Right cardiac atrium (tissue), 5 donors: Measurements from ENCODE around the gene SEC16A. TPM values are rescaled to one million over a fixed set of nuclear protein-coding genes. Genes with fewer than 3 reads are reported as not detected.
"Not testable (repeated sequence)": the region's sequence is repeated elsewhere in the genome, so short reads cannot be mapped to it uniquely, and the experiment has no call there.

Experiments used
- ATAC-seq, 2 donors: fragments of 200-7000 bp; cut with Tn5 transposase; one replicate each; pipeline versions ENCODE4 v1.8.0 to v1.9.1; 2020; ENCODE audit warnings: moderate library complexity in 2 of 2, mild to moderate bottlenecking in 1 of 2
- DNase-seq, 3 donors: peaks; one replicate each; pipeline ENCODE4 v3.0.0-alpha.2; 2020
- H3K27ac ChIP-seq: one replicate; pipeline ENCODE4 v1.5.1; 2013; ENCODE audit warnings: mild to moderate bottlenecking, low read length, control low read depth, moderate library complexity
- H3K27me3 ChIP-seq: one replicate; pipeline ENCODE4 v1.6.1; 2013; ENCODE audit not compliant: control insufficient read depth, insufficient read depth
- H3K4me1 ChIP-seq: one replicate; pipeline ENCODE4 v1.6.1; 2013; ENCODE audit warnings: low read length; ENCODE audit not compliant: control insufficient read depth, insufficient read depth
- H3K4me3 ChIP-seq: one replicate; pipeline ENCODE4 v1.5.1; 2013; ENCODE audit warnings: low read length, control low read depth
- H3K9me3 ChIP-seq: one replicate; pipeline ENCODE4 v1.6.1; 2013; ENCODE audit warnings: low read length; ENCODE audit not compliant: control insufficient read depth
- WGBS: extraction: QIAGEN DNeasy Blood & Tissue Kit; methylation state at CpG from one replicate; pipeline ENCODE4 v1.1.7; 2013; 5-methylcytosine and 5-hydroxymethylcytosine counted together
- intact Hi-C, 4 donors: fragments of 100-400 bp; cut with DNase I; formaldehyde crosslinking; loops; one replicate each; pipeline versions ENCODE4 v1.11.0 to v1.14.0; 2022 to 2023
- polyA plus RNA-seq: library from polyadenylated mRNA; stranded (reverse); fragments of 200-250 nt; gene quantifications from one replicate; pipeline ENCODE4 v1.2.3, GENCODE V29; 2013
- total RNA-seq, 4 donors: library from RNA; stranded (reverse); fragmentation: NEBNext Ultra II Directional; extraction: Animal tissue kit (Norgen Biotek cat#: 25700); gene quantifications; one replicate each; pipeline ENCODE4 v1.2.1, GENCODE V29; 2021
- donor health status: healthy with polysubstance abuse.
- donor health status: DM: no; HTN: yes; CAD: no.
- donor health status: DM: no; HTN: no; CAD: no.
- donor health status: DM: no; HTN: yes; CAD: no; lungs with severe emphysema.
- donor health status: DM: yes; HTN: yes; CAD: no.

SEC16A gene
- total and polyA plus RNA-seq, 5 donors = 23.1 to 35.3 (median 26.4) TPM

GRCh38 chr9:136410500-136411287 lies 72.1 kb downstream of the SEC16A start, which contains the start of the genes ENTR1 and PMPCA:
TSS of gene ENTR1 (minus strand) at chr9:136410614. CDS start at chr9:136410397, 217 bp downstream.
TSS of gene PMPCA (plus strand) at chr9:136410658. CDS start at chr9:136410669, 11 bp downstream.
- DNase-seq (peak; percentile 92 to 98 (median 97)), ATAC-seq (peak; percentile 89 to 91)
- Histone ChIP-seq H3K4me1 (no peaks in the 10 kb centered on the region), H3K4me3 (peak within 1 kb of the TSS; percentile 75), H3K9me3 (no peaks in the 10 kb centered on the region), H3K27me3 (no peaks in the 10 kb centered on the region), H3K27ac (peak within 1 kb of the TSS; percentile 76)
- WGBS = under 1% methylated on average over 83 of the region's 83 CpGs
- intact Hi-C loops = no loop called here

- H3K4me1 ChIP-seq = no peaks in the 10 kb centered on the region
- no peaks in the 10 kb centered on the region for H3K9me3 ChIP-seq
- intact Hi-C loops = no loop called here
- H3K27ac ChIP-seq = no peak overlapping the region
- H3K4me3 ChIP-seq = peak overlapping the region; percentile 75
- no peaks in the 10 kb centered on the region for H3K27me3 ChIP-seq
- WGBS = 9% methylated on average over 71 of the region's 71 CpGs
- ATAC-seq (peak; percentile 8 to 39), DNase-seq (peak in 2 of 3 donors; percentile 43 to 72)
Measured at GRCh38 chr9:136409557-136410455, 73.0 kb downstream of the SEC16A start.

- H3K4me1 ChIP-seq = no peaks in the 10 kb centered on the region
- no peaks in the 10 kb centered on the region for H3K27me3 ChIP-seq
- ATAC-seq (no peak), DNase-seq (peak in 1 of 3 donors; percentile 18)
- intact Hi-C loops = no loop called here
- H3K27ac ChIP-seq = no peak overlapping the region
- 89% methylated on average over 7 of the region's 7 CpGs for WGBS
- H3K9me3 ChIP-seq = no peaks in the 10 kb centered on the region
- no peak overlapping the region for H3K4me3 ChIP-seq
Measured at GRCh38 chr9:136407911-136408310, 74.9 kb downstream of the SEC16A start.

GRCh38 chr9:136407061-136407460 lies 75.8 kb downstream of the SEC16A start:
- ATAC-seq, H3K4me3 ChIP-seq, H3K4me1 ChIP-seq, H3K27ac ChIP-seq, intact Hi-C loops, H3K9me3 ChIP-seq, H3K27me3 ChIP-seq: not testable (repeated sequence)
- peak in 1 of 3 donors; percentile 33 for DNase-seq
- WGBS = 92% methylated on average over 28 of the region's 28 CpGs

GRCh38 chr9:136405904-136406303 lies 76.9 kb downstream of the SEC16A start:
- intact Hi-C loops, H3K27ac ChIP-seq, ATAC-seq, H3K9me3 ChIP-seq, H3K4me1 ChIP-seq, H3K4me3 ChIP-seq, H3K27me3 ChIP-seq: not testable (repeated sequence)
- peak in 1 of 3 donors; percentile 15 for DNase-seq
- 92% methylated on average over 10 of the region's 10 CpGs for WGBS

- H3K27me3 ChIP-seq = no peaks in the 10 kb centered on the region
- no peak overlapping the region for H3K27ac ChIP-seq
- no peaks in the 10 kb centered on the region for H3K9me3 ChIP-seq
- intact Hi-C loops = no loop called here
- no peak overlapping the region for H3K4me3 ChIP-seq
- ATAC-seq = no peak
- DNase-seq = no peak
- 88% methylated on average over 7 of the region's 7 CpGs for WGBS
- H3K4me1 ChIP-seq = no peaks in the 10 kb centered on the region
Measured at GRCh38 chr9:136405481-136405880, 77.4 kb downstream of the SEC16A start.

- Histone ChIP-seq H3K27me3 (no peaks in the 10 kb centered on the region), H3K4me1 (no peaks in the 10 kb centered on the region), H3K27ac (no peak overlapping the region), H3K4me3 (no peak overlapping the region), H3K9me3 (no peaks in the 10 kb centered on the region)
- intact Hi-C loops = loop anchor here in 2 of 4 donors (5.0 kb wide), 1 partner anchor 92 kb away; no protein-coding TSS in a partner anchor
- ATAC-seq (no peak), DNase-seq (peak in 1 of 3 donors; percentile 44)
- 90% methylated on average over 14 of the region's 14 CpGs for WGBS
Measured at GRCh38 chr9:136404801-136405136, 78.1 kb downstream of the SEC16A start.

GRCh38 chr9:136403915-136404800 lies 78.7 kb downstream of the SEC16A start:
- ATAC-seq (no peak), DNase-seq (peak in 1 of 3 donors; percentile 36)
- intact Hi-C loops = loop anchor here in 2 of 4 donors (5.0 kb wide), 1 partner anchor 92 kb away; no protein-coding TSS in a partner anchor
- Histone ChIP-seq H3K27me3 (no peaks in the 10 kb centered on the region), H3K4me1 (no peaks in the 10 kb centered on the region), H3K27ac (no peak overlapping the region), H3K4me3 (no peak overlapping the region), H3K9me3 (no peaks in the 10 kb centered on the region)
- 87% methylated on average over 32 of the region's 32 CpGs for WGBS

- Histone ChIP-seq H3K9me3 (no peaks in the 10 kb centered on the region), H3K27ac (no peak overlapping the region), H3K4me3 (no peak overlapping the region), H3K27me3 (no peaks in the 10 kb centered on the region), H3K4me1 (no peaks in the 10 kb centered on the region)
- DNase-seq (peak in 2 of 3 donors; percentile 18 to 50), ATAC-seq (no peak)
- intact Hi-C loops = loop anchor here in 2 of 4 donors (5.0 kb wide), 1 partner anchor 91 kb away; no protein-coding TSS in a partner anchor
- 91% methylated on average over 5 of the region's 5 CpGs for WGBS
Measured at GRCh38 chr9:136403538-136403914, 79.3 kb downstream of the SEC16A start.

- DNase-seq = peak in 1 of 3 donors; percentile 29
- Histone ChIP-seq H3K4me3 (no peak overlapping the region), H3K27me3 (no peaks in the 10 kb centered on the region), H3K4me1 (no peaks in the 10 kb centered on the region), H3K27ac (no peak overlapping the region), H3K9me3 (no peaks in the 10 kb centered on the region)
- no peak for ATAC-seq
- intact Hi-C loops = loop anchor here in 2 of 4 donors (5.0 kb wide), 1 partner anchor 90 kb away; no protein-coding TSS in a partner anchor
- WGBS = 66% methylated on average over 13 of the region's 13 CpGs
Measured at GRCh38 chr9:136402067-136402466, 80.8 kb downstream of the SEC16A start.
